Stimulated activated CD8-positive, alpha-beta memory T cell treated with anti-CD3 and anti-CD28 coated beads, Interleukin-15, amount 100 ng/mL, for 1 hour (primary cell): ENCODE data around the gene TESK2.

Experiments
- DNase-seq: peaks from one replicate; pipeline ENCODE4 v3.0.0-alpha.2; 2020; ENCODE audit warnings: low read depth

TESK2 gene

GRCh38 chr1:45303520-45304310 lies 187.2 kb downstream of the TESK2 start:
- DNase-seq = peak; percentile 97

GRCh38 chr1:45302505-45303150 lies 188.3 kb downstream of the TESK2 start:
- no peak for DNase-seq

GRCh38 chr1:45300669-45300997 lies 190.3 kb downstream of the TESK2 start:
- no peak for DNase-seq

- no peak for DNase-seq
Observed at GRCh38 chr1:45299981-45300668, 190.8 kb downstream of the TESK2 start.

- DNase-seq = no peak
Observed at GRCh38 chr1:45299296-45299695, 191.7 kb downstream of the TESK2 start.

- no peak for DNase-seq
Observed at GRCh38 chr1:45297666-45298356, 193.2 kb downstream of the TESK2 start.
